Choroid plexus epithelial cell (primary cell): ENCODE measurements around the gene NEDD4.
"Not testable (repeated sequence)": the region's sequence is repeated elsewhere in the genome, so short reads cannot be mapped to it uniquely, and the experiment has no call there.

Experiments used
- DNase-seq: peaks from one replicate; pipeline ENCODE4 v3.0.0-alpha.2; 2010; ENCODE audit warnings: low read depth
- H3K4me3 ChIP-seq: 2 replicates; pipeline ENCODE4 v1.5.1; 2011; ENCODE audit warnings: low read depth, mild to moderate bottlenecking, control low read depth, low read length, moderate library complexity
- CTCF ChIP-seq: conservative IDR thresholded peaks from 2 replicates; pipeline ENCODE4 v1.5.1; 2011; ENCODE audit warnings: low read depth, mild to moderate bottlenecking, control low read depth, inconsistent platforms, low read length, moderate library complexity

The NEDD4 gene

DNA sequence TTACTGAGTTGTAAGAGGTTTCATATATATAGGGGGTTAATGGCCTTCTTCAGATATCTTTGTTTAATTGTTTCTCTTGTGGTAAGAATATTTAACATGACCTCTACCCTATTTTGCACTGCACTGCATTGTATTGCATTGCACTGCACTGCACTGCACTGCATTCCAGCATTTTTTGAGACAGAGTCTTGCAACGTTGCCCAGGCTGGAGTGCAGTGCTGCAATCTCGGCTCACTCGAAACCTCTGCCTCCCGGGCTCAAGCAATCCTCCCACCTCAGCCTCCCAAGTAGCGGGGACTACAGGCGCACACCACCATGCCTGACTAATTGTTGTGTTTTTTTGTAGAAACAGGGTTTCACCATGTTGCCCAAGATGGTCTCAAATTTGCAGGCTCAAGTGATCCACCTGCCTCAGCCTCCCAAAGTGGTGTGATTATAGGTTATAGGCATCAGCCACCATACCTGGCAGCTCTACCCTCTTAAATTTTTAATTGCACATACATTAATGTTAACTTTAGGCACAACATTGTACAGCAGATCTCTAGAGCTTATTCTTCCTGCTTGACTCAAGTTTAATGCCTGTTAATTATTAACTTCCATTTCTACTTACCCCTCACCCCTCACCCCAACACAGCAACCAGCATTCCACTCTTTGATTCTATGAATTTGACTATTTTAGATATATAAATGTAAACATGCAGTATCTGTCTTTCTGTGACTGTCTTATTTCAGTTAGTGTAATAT lies 38.4 kb downstream of the NEDD4 start:
- H3K4me3 ChIP-seq: no peak overlapping the region
- DNase-seq: no peak
- TF ChIP-seq CTCF: no peak

GRCh38 chr15:55952501-55953274 lies 40.7 kb downstream of the NEDD4 start:
- not testable (repeated sequence) for H3K4me3 ChIP-seq
- peak; percentile 2 for DNase-seq

DNA sequence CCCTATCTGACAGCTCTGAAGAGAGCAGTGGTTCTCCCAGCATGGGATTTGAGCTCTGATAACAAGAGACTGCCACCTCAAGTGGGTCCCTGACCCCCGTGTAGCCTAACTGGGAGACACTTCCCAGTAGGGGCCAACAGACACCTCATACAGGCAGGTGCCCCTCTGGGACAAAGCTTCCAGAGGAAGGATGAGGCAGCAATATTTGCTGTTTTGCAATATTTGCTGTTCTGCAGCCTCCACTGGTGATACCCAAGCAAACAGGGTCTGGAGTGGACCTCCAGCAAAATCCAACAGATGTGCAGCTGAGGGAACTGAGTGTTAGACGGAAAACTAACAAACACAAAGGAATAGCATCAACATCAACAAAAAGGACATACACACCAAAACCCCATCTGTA lies 48.8 kb downstream of the NEDD4 start:
- not testable (repeated sequence) for DNase-seq, H3K4me3 ChIP-seq

- DNase-seq: no peak
- H3K4me3 ChIP-seq: no peak overlapping the region
- TF ChIP-seq CTCF: no peak
These were observed 51.1 kb downstream of the NEDD4 start for GRCh38 chr15:55942332-55942731.

DNA sequence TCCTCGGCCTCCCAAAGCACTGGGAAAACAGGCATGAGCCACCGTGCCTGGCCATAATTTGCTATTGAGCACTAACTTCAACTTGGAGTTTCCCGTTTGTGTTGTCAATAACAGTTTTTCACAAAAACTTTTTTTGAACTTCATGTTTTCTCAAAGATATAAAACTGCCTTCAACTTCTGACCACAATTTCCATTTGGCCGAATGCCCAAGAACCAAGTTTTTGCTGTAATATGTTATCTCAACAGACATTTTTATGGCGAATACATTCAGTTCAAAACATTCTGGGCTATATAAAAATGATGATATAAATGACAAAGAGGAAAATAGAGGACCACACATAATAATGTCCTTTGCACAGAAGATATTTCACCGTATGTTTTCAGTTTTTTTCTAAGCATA lies 56.4 kb downstream of the NEDD4 start:
- no peak overlapping the region for H3K4me3 ChIP-seq
- TF ChIP-seq CTCF: no peak
- DNase-seq: peak; percentile 85

GRCh38 chr15:55928955-55929354 lies 64.5 kb downstream of the NEDD4 start:
- DNase-seq: no peak
- TF ChIP-seq CTCF: no peak
- H3K4me3 ChIP-seq: no peak overlapping the region

GRCh38 chr15:55921744-55922143 lies 71.7 kb downstream of the NEDD4 start:
- no peak overlapping the region for H3K4me3 ChIP-seq
- no peak for TF ChIP-seq CTCF

DNA sequence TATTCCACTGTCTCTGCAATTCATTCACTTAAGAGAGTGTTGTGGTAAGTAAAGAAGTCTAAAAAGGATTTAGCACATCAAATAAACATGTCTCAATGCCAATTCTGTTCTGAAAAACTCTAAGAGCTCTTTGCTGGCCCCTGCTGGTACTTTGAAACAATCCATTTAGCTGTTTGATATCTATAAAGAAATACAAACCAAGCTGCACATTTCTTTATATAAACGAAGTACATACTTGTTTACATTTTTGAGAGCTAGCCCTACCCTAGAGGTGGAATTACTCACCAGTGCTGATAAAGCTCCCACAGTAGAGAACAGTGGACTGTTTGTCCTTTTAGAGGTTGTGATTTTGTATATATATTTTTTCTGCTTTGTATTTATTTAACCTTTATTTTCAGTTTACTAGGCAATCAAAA lies 75.5 kb downstream of the NEDD4 start:
- no peak overlapping the region for H3K4me3 ChIP-seq
- TF ChIP-seq CTCF: peak; percentile 70
- DNase-seq: peak; percentile 96

More at GRCh38 chr15:55921744-55922143, 71.7 kb downstream of the NEDD4 start:
- DNase-seq: no peak
